PC-3 (cell line): Measurements from ENCODE around the gene TNFAIP8L3. TPM values are rescaled to one million over a fixed set of nuclear protein-coding genes. Genes with fewer than 3 reads are reported as not detected.

ENCODE experiments used
- ATAC-seq: fragments of 200-7000 bp; cut with Tn5 transposase; 2 replicates; pipeline ENCODE4 v1.9.1; 2020; ENCODE audit warnings: mild to moderate bottlenecking, moderate library complexity
- BruUV-seq: library from RNA; stranded (reverse); fragments of 400-500 nt; replicated peaks from 2 replicates; lab custom pipeline; 2021; lab: Mats Ljungman, UMichigan
- CTCF ChIA-PET: fragments of 300-600 bp; sonication (Branson Sonifier 250); formaldehyde crosslinking; loops from one replicate; lab custom pipeline; 2022; ENCODE audit warnings: antibody characterized with exemption; lab: Charles Lee
- POLR2A ChIA-PET: fragments of 300-600 bp; sonication (Branson Sonifier 250); formaldehyde crosslinking; loops from one replicate; lab custom pipeline; 2022; ENCODE audit warnings: antibody characterized with exemption; ENCODE audit not compliant: unreplicated experiment; lab: Charles Lee
- DNase-seq: peaks from one replicate; pipeline ENCODE4 v3.0.0-alpha.2; 2015
- H2AFZ ChIP-seq: fragments of 300-600 bp; sonication (generic); 2 replicates; pipeline ENCODE4 v1.6.0; 2016; ENCODE audit warnings: antibody characterized with exemption, low read length
- H3F3A ChIP-seq: fragments of 300-600 bp; sonication (generic); one replicate; pipeline ENCODE4 v1.6.0; 2017; ENCODE audit warnings: antibody characterized with exemption, low read length, control low read depth, mild to moderate bottlenecking; ENCODE audit not compliant: unreplicated experiment
- H3K27ac ChIP-seq: fragments of 300-600 bp; sonication (generic); 2 replicates; pipeline ENCODE4 v1.5.1; 2016; ENCODE audit warnings: mild to moderate bottlenecking, low read length
- H3K27me3 ChIP-seq: fragments of 300-600 bp; sonication (generic); 2 replicates; pipeline ENCODE4 v1.6.1; 2016; ENCODE audit warnings: low read length, mixed read lengths
- H3K36me3 ChIP-seq: fragments of 300-600 bp; sonication (generic); 2 replicates; pipeline ENCODE4 v1.6.1; 2016; ENCODE audit warnings: low read depth, mixed run types, low read length, mixed read lengths
- H3K4me1 ChIP-seq: fragments of 300-600 bp; sonication (generic); 2 replicates; pipeline ENCODE4 v1.5.1; 2016; ENCODE audit warnings: low read length; ENCODE audit not compliant: insufficient read depth
- H3K4me2 ChIP-seq: fragments of 300-600 bp; sonication (generic); 2 replicates; pipeline ENCODE4 v1.6.0; 2016; ENCODE audit warnings: low read length
- H3K4me3 ChIP-seq: fragments of 300-600 bp; sonication (generic); 2 replicates; pipeline ENCODE4 v1.5.1; 2016; ENCODE audit warnings: mild to moderate bottlenecking, low read length, mixed read lengths
- H3K79me2 ChIP-seq: fragments of 300-600 bp; sonication (generic); 2 replicates; pipeline ENCODE4 v1.6.1; 2017; ENCODE audit warnings: low read length, mixed read lengths
- H3K9ac ChIP-seq: fragments of 300-600 bp; sonication (generic); 2 replicates; pipeline ENCODE4 v1.6.0; 2016; ENCODE audit warnings: mild to moderate bottlenecking, low read length
- H3K9me2 ChIP-seq: fragments of 300-600 bp; sonication (generic); replicated peaks from 2 replicates; pipeline ENCODE4 v1.6.1; 2016; ENCODE audit warnings: mixed run types, low read length, mixed read lengths
- H3K9me3 ChIP-seq: fragments of 300-600 bp; sonication (generic); 2 replicates; pipeline ENCODE4 v1.6.1; 2016; ENCODE audit warnings: low read length, mixed read lengths
- H4K20me1 ChIP-seq: fragments of 300-600 bp; sonication (generic); 2 replicates; pipeline ENCODE4 v1.6.1; 2016; ENCODE audit warnings: low read length, mixed read lengths
- CTCF ChIP-seq: fragments of 300-600 bp; sonication (generic); conservative IDR thresholded peaks from 2 replicates; pipeline ENCODE4 v1.5.1; 2017; ENCODE audit warnings: antibody characterized with exemption, low read depth, mild to moderate bottlenecking, low read length
- EZH2 ChIP-seq: fragments of 300-600 bp; sonication (generic); IDR thresholded peaks from one replicate; pipeline ENCODE4 v1.6.1; 2017; ENCODE audit warnings: antibody characterized with exemption, mild to moderate bottlenecking, low read length; ENCODE audit not compliant: unreplicated experiment
- EZH2phosphoT487 ChIP-seq: fragments of 300-600 bp; sonication (generic); IDR thresholded peaks from 2 replicates; pipeline ENCODE4 v1.6.1; 2018; ENCODE audit warnings: mild to moderate bottlenecking, antibody characterized with exemption, low read length, borderline replicate concordance
- intact Hi-C: fragments of 100-400 bp; cut with micrococcal nuclease; formaldehyde crosslinking; loops from 2 replicates; pipeline ENCODE4 v1.9.0; 2023
- total RNA-seq: library from RNA; depleted of rRNA; stranded (reverse); fragments of >200 nt; gene quantifications from 2 replicates; pipeline ENCODE4 v1.2.3, GENCODE V29; 2014

TNFAIP8L3 gene
- total RNA-seq, 1 experiment from 2014 or later, result not detected

GRCh38 chr15:51107612-51108011 lies 12.9 kb upstream of the TNFAIP8L3 start:
- H3K79me2 ChIP-seq, result no peaks in the 10 kb centered on the region
- H3K4me2 ChIP-seq, result no peak overlapping the region
- intact Hi-C loops, result no loop called here
- H3K36me3 ChIP-seq, result no peaks in the 10 kb centered on the region
- no peaks in the 10 kb centered on the region for H4K20me1 ChIP-seq
- no peaks in the 10 kb centered on the region; the same call in 1 of the 2 replicates for H3K4me1 ChIP-seq
- no peak for TF ChIP-seq EZH2
- H3K9me2 ChIP-seq, result no peaks in the 10 kb centered on the region
- H3K27ac ChIP-seq, result no peak overlapping the region
- no peaks in the 10 kb centered on the region for H3K27me3 ChIP-seq
- H3F3A ChIP-seq, result no peaks in the 10 kb centered on the region
- H3K9me3 ChIP-seq, result no peaks in the 10 kb centered on the region
- DNase-seq (no peak), ATAC-seq (no peak)
- H2AFZ ChIP-seq, result no peak overlapping the region
- ChIA-PET CTCF (no interaction called here), POLR2A (no interaction called here)
- no peak overlapping the region for H3K9ac ChIP-seq
- H3K4me3 ChIP-seq, result no peak overlapping the region
- no TSS peak for BruUV-seq

- BruUV-seq, result no TSS peak
- no peaks in the 10 kb centered on the region for H3K9me2 ChIP-seq
- H3K27me3 ChIP-seq, result no peaks in the 10 kb centered on the region
- H3K27ac ChIP-seq, result no peak overlapping the region
- H3K4me3 ChIP-seq, result no peak overlapping the region
- no peak overlapping the region for H2AFZ ChIP-seq
- H3K9ac ChIP-seq, result no peak overlapping the region
- intact Hi-C loops, result no loop called here
- ATAC-seq, result no peak
- H3K36me3 ChIP-seq, result no peaks in the 10 kb centered on the region
- H3F3A ChIP-seq, result no peaks in the 10 kb centered on the region
- CTCF ChIA-PET, result no interaction called here
- no peaks in the 10 kb centered on the region for H4K20me1 ChIP-seq
- H3K4me1 ChIP-seq, result no peaks in the 10 kb centered on the region; the same call in 1 of the 2 replicates
- DNase-seq, result no peak
- no peak overlapping the region for H3K4me2 ChIP-seq
- TF ChIP-seq EZH2phosphoT487 (no peak), EZH2 (no peak), CTCF (no peak)
- H3K9me3 ChIP-seq, result no peaks in the 10 kb centered on the region
- no peaks in the 10 kb centered on the region for H3K79me2 ChIP-seq
- POLR2A ChIA-PET, result no interaction called here
These were observed 11.8 kb upstream of the TNFAIP8L3 start for GRCh38 chr15:51106481-51106880.

GRCh38 chr15:51105430-51106016 lies 10.8 kb upstream of the TNFAIP8L3 start:
- H4K20me1 ChIP-seq, result no peaks in the 10 kb centered on the region
- H3K36me3 ChIP-seq, result no peaks in the 10 kb centered on the region
- H3K9me2 ChIP-seq, result no peaks in the 10 kb centered on the region
- ATAC-seq (no peak), DNase-seq (peak; percentile 13)
- no TSS peak for BruUV-seq
- no peak overlapping the region for H3K4me3 ChIP-seq
- no peak overlapping the region for H3K27ac ChIP-seq
- no peaks in the 10 kb centered on the region for H3K27me3 ChIP-seq
- no peaks in the 10 kb centered on the region; the same call in 1 of the 2 replicates for H3K4me1 ChIP-seq
- no peaks in the 10 kb centered on the region for H3F3A ChIP-seq
- TF ChIP-seq EZH2, result no peak
- no peak overlapping the region for H3K9ac ChIP-seq
- POLR2A ChIA-PET, result no interaction called here
- intact Hi-C loops, result no loop called here
- H3K9me3 ChIP-seq, result no peaks in the 10 kb centered on the region
- CTCF ChIA-PET, result no interaction called here
- H3K79me2 ChIP-seq, result no peaks in the 10 kb centered on the region
- no peak overlapping the region for H3K4me2 ChIP-seq
- no peak overlapping the region for H2AFZ ChIP-seq
